GM21423 (cell line): ENCODE measurements around the gene SOX15.
"Not testable (repeated sequence)": the region's sequence is repeated elsewhere in the genome, so short reads cannot be mapped to it uniquely, and the experiment has no call there.

Source experiments
- ATAC-seq: cut with Tn5 transposase; IDR thresholded peaks from one replicate; pipeline ENCODE4 v1.9.1; 2021; ENCODE audit warnings: mild to moderate bottlenecking, moderate library complexity; ENCODE audit not compliant: unreplicated experiment

Gene SOX15

GRCh38 chr17:7589891-7590691 lies at the start of gene SOX15:
Gene SOX15 (minus strand): TSS chr17:7590094. CDS start chr17:7589676, 418 bp downstream.
- no peak for ATAC-seq

DNA sequence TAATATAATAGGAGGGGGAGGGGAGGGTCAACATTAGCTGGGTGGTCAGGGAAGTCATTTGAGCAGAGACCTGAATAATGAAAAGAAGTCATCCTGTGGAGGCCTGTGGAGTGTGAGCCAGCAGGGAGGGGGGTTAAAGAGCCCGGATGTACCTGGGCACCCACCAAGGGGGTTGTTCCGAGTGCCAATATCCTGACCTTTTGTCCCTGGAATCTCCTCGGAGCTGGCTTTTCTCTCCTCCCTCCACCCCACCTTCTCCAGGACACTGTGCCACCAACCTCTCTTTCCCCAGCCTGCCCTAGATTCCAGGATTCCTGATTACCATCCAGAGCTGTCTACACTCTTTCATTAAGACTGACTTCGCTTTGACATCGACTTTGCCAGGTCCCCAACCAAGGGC lies 46.3 kb upstream of the SOX15 start:
- no peak for ATAC-seq

GRCh38 chr17:7634384-7634783 lies 44.5 kb upstream of the SOX15 start:
- no peak for ATAC-seq

GRCh38 chr17:7633093-7633492 lies 43.2 kb upstream of the SOX15 start:
- no peak for ATAC-seq

DNA sequence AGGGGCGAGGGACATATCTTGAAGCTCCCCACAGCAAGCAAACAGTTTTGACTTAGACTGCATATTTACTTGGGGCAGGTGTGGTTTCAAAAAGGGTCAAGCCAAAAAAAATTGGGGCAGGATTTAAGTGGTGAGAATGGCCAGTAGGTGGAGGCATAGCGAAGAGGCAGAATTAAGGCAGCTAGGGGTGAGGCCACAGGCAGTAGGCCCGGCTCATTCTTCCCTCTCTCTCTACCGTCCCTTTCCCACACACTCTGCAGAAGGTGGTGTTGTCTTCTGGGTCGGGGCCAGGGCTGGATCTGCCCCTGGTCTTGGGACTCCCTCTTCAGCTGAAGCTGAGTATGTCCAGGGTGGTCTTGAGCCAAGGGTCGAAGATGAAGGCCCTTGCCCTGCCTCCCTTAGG lies 42.6 kb upstream of the SOX15 start:
- ATAC-seq = no peak

- no peak for ATAC-seq
These were observed 41.8 kb upstream of the SOX15 start for GRCh38 chr17:7631398-7632380.

DNA sequence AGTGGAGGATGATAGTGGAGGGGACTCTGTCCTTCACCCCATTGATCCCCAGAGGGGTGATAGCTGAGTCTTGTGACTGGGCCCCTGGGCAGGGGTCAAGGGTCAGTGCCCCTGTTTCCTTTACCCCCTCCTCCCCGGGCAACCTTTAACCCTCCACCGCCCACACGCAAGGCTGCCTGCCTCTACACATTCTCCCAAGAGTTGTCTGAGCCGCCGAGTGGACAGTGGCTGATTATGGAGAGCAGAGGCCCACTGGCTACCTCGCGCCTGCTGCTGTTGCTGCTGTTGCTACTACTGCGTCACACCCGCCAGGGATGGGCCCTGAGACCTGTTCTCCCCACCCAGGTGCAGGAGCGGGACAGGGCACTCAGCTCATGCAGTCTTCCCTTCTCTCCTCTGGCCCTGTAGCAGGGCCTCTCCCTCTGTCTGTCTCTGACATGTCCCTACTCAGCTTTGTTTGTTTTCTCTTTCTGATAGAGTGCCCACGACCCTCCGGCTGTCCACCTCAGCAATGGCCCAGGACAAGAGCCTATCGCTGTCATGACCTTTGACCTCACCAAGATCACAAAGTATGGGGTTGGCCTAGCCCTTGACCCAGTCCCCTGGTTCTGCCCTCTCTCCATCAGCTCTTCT lies 40.2 kb upstream of the SOX15 start, which contains the start of gene SHBG:
Gene SHBG (plus strand): TSS at position 197 of the 633 bp plus-strand sequence. CDS start 38 bp downstream, at position 235.
- ATAC-seq = no peak

DNA sequence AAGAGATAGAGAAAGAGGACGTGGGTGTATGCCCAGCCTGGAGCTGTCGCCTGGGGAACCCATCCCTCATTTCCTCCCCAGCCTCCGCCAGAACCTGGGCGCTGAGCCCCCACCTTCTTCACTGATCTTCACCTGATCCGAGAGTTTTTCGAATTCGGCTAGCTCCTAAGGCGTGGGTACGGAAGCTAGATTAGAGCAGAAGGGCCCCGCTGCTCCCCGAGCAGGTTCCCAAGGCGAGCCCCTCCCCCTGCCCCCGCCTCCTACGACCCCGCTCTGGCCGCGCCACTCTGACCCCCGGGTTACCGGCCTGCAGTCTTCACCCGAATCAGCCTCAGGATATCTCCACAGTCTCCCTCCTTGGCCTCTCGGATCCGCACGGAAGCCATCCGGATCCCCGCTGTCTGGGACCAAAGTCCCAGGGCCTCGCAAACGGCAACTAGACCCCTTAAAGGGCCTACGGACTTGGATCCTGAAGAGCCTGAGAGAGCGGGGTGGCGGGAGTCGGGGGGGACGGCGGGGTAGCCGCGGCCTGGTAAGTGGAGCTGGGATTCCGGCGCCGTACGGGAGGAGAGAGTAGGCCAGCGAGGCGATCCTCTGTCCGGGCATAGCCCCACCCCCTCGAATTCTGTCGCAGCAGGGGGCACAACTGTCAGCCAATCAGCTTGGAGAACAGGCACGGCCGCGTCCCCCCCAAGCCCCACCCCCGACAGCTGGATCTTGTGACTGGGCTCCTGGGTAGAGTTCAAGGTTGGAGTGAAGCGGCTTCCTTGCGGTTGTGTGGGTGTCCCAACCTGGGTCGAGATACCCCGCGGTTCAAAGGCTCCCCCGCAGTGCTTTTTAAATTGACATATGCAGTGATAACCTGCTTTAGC lies 37.6 kb upstream of the SOX15 start, which contains the start of gene SAT2:
Gene SAT2 (minus strand): TSS at position 572 of the 872 bp plus-strand sequence. CDS start 186 bp downstream, at position 386.
- ATAC-seq = peak; percentile 94

DNA sequence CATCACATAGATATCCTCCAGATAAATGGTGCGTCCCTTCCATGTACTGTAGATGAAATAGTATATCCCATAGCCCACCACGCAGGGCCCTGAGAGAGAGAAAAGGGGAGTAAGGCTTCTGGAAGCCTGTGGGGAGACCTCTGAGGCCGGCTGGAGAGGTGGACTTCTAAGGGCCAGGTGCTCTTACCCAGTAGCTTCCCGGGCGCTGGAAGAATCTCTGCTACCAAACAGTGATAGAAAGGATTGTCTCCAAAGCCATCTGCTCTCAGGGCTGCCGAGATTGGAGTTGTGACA lies 37.0 kb upstream of the SOX15 start:
- no peak for ATAC-seq

DNA sequence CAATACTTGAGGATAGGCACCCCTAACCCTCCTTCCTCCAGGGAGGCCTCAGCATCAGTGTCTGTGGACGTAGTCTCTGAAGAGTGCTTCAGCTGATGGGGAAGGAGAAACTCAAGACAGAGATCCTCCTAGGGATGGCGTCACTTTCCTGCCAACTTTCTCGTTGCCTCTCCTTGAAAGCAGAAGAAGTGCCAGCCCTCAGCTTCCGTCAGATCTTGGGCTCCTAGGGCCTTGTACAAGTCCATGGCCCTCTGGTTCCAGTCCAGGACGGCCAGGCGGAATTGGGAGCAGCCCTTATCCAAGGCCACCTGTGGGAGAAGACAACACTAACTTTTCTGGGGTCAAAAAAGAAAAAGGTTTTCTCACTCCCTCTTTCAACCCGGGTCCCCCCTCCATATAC lies 36.4 kb upstream of the SOX15 start:
- no peak for ATAC-seq

DNA sequence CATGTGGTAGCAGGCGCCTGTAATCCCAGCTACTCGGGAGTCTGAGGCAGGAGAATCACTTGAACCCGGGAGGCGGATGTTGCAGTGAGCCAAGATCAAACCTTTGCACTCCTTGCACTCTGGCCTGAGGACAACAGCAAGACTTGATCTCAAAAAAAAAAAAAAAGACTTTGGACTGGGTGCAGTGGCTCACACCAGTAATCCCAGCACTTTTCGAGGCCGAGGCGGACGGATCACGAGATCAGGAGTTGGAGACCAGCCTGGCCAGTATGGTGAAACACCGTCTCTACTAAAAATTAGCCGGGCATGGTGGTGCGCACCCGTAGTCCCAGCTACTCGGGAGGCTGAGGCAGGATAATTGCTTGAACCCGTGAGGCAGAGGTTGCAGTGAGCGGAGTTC lies 35.9 kb upstream of the SOX15 start:
- not testable (repeated sequence) for ATAC-seq

DNA sequence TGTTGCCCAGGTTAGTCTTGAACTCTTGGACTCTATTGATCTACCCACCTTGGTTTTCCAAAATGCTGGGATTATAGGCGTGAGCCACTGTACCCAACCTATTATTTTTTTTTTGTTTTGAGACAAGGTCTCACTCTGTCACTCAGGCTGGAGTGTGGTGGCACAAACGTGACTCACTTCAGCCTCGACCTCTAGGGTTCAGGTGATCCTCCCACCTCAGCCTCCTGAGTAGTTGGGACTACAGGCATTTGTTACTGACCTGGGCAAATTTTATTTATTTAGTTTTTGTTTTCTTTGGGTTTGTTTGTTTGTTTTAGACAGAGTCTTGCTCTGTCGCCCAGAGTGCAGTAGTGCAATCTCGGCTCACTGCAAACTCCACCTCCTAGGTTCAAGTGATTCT lies 33.8 kb upstream of the SOX15 start:
- ATAC-seq = no peak

DNA sequence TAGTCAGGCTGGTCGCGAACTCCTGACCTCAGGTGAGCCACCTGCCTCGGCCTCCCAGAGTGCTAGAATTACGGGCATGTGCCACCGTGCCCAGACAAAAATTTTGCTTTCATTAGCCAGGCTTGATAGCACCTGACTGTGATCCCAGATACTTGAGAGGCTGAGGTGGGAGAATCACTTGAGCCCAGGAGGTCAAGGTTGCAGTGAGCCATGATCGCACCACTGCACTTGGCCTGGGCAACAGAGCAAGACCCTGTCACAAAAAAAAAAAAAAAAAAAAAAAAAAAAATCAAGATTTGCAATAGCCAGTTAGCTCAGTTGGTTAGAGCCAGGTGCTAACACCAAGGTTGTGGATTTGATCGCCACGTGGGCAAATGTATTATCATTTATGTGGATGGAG lies 30.9 kb upstream of the SOX15 start:
- ATAC-seq = no peak

- no peak for ATAC-seq
These were observed 28.7 kb upstream of the SOX15 start for GRCh38 chr17:7618608-7619007.

DNA sequence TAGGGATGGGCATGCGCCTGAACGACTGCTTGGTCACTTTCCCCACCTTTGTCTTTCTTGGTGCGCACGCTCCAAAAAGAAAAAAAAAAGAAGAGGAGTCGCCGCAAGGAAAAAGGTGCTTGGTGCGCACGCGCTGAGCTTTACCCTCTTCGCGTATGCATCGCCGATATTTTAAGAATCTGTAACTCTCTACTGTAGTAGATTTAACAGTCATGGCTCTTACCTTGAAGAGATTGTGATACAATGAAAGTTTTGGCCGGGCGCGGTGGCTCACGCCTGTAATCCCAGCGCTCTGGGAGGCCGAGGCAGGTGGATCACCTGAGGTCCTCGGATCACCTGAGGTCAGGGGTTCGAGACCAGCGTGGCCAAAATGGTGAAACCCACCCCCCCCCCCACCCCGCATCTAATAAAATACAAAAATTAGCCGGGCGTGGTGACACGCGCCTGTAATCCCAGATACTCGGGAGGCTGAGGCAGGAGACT lies 25.4 kb upstream of the SOX15 start:
- no peak for ATAC-seq

- peak; percentile 86 for ATAC-seq
These were observed 24.8 kb upstream of the SOX15 start, which contains the start of gene FXR2 for GRCh38 chr17:7614425-7615264. Gene FXR2 (minus strand): TSS chr17:7614897. CDS start chr17:7614532, 365 bp downstream.

- ATAC-seq = no peak
These were observed 24.0 kb upstream of the SOX15 start for GRCh38 chr17:7613769-7614424.

DNA sequence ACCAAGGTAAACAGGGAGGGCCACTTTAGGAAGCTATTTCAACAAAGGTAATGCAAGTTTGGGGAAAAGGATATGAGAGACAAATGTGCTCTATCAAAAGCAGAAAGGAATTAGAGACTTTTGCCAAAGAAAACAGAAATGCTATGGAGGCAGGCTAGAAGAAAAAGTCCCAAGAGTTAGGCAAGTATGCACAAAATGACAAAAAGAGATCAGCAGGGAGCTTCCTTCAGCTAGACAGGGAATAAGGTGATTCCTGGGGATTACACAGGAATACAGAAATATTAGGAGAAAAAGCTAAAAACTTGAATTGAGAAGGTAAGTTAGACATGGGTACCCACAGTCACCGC lies 22.4 kb upstream of the SOX15 start:
- ATAC-seq = no peak
